Lung (tissue), 16 donors: ENCODE results near the gene C6orf163. TPM values are rescaled to one million over a fixed set of nuclear protein-coding genes. Genes with fewer than 3 reads are reported as not detected.
"Not testable (repeated sequence)": the region's sequence is repeated elsewhere in the genome, so short reads cannot be mapped to it uniquely, and the experiment has no call there.

Experiments used
- ATAC-seq: fragments of 200-7000 bp; cut with Tn5 transposase; one replicate; pipeline ENCODE4 v1.9.1; 2020; ENCODE audit warnings: moderate number of reproducible peaks; ENCODE audit not compliant: insufficient read depth, low FRiP score
- DNase-seq, 3 donors: peaks; one replicate each; pipeline ENCODE4 v3.0.0-alpha.2; 2013 to 2017
- H3K27ac ChIP-seq, 2 donors: one replicate each; pipeline ENCODE4 v1.5.1; 2013; ENCODE audit warnings: mild to moderate bottlenecking in 2 of 2, moderate library complexity in 2 of 2, control low read depth in 1 of 2, inconsistent platforms in 1 of 2, low read depth in 1 of 2, low read length in 1 of 2
- H3K27me3 ChIP-seq, 3 donors: one replicate each; pipeline ENCODE4 v1.5.1; 2013; ENCODE audit warnings: low read length in 2 of 3; ENCODE audit not compliant: control insufficient read depth in 3 of 3, insufficient read depth in 3 of 3
- H3K36me3 ChIP-seq, 4 donors: one replicate each; pipeline ENCODE4 v1.5.1; 2013; ENCODE audit warnings: low read length in 4 of 4, mild to moderate bottlenecking in 1 of 4, moderate library complexity in 1 of 4; ENCODE audit not compliant: control insufficient read depth in 4 of 4, insufficient read depth in 4 of 4
- H3K4me1 ChIP-seq, 5 donors: one replicate each; pipeline ENCODE4 v1.5.1; 2013; ENCODE audit warnings: low read length in 5 of 5, mild to moderate bottlenecking in 2 of 5, moderate library complexity in 1 of 5; ENCODE audit not compliant: control insufficient read depth in 5 of 5, insufficient read depth in 5 of 5
- H3K4me3 ChIP-seq: one replicate; pipeline ENCODE4 v1.5.1; 2013; ENCODE audit warnings: mild to moderate bottlenecking, control low read depth, moderate library complexity
- H3K9ac ChIP-seq, 2 donors: one replicate each; pipeline ENCODE4 v1.5.1; 2013; ENCODE audit warnings: low read length in 2 of 2, control low read depth in 1 of 2; ENCODE audit not compliant: insufficient read depth in 1 of 2
- H3K9me3 ChIP-seq, 4 donors: one replicate each; pipeline ENCODE4 v1.5.1; 2013; ENCODE audit warnings: low read length in 3 of 4, mild to moderate bottlenecking in 1 of 4, moderate library complexity in 1 of 4; ENCODE audit not compliant: control insufficient read depth in 4 of 4, insufficient read depth in 3 of 4
- WGBS, 2 donors: extraction: QIAGEN DNeasy Blood & Tissue Kit; methylation state at CpG; one replicate each; pipeline ENCODE4 v1.1.7; 2013; 5-methylcytosine and 5-hydroxymethylcytosine counted together
- long read RNA-seq, 5 donors: transcript quantifications; one replicate each; lab custom pipeline, GENCODE V29; 2026
- polyA plus RNA-seq, 2 donors: library from polyadenylated mRNA; stranded (reverse); fragments of 200-250 nt; gene quantifications; one replicate each; pipeline ENCODE4 v1.2.1, GENCODE V29; 2013
- total RNA-seq, 2 donors: library from RNA; depleted of rRNA in 1 of 2; stranded (reverse); fragments of >200 nt in 1 of 2; gene quantifications; one replicate each; pipeline ENCODE4 v1.2.1, GENCODE V29; 2014 to 2021
- TF ChIP-seq, protein P1 (sequence below): IDR thresholded peaks from 2 replicates; pipeline ENCODE4 v1.5.1; 2012; ENCODE audit warnings: mild to moderate bottlenecking; ENCODE audit errors: control extremely low read depth, extremely low read depth
- donor health status: control.
- donor health status: control.
- donor health status: Bipolar disorder and iron deficiency.
- donor health status: healthy.
- donor health status: DM: yes; HTN: yes; CAD: no.

C6orf163 gene
- total RNA-seq = 10 to 100 TPM in 1 of 2 donors, 1 to 10 TPM in 1; 2.4 to 11.5 TPM
- polyA plus RNA-seq = under 1 TPM; 0.21 to 0.87 TPM
- long read RNA-seq, donor 1 = 0 reads
- long read RNA-seq, donor 2, partial matches to known transcripts = 0 of 1 reads
- long read RNA-seq, donor 2, other reads (novel, unspliced or antisense) = 0 of 1 reads
- long read RNA-seq, donor 3, partial matches to known transcripts = 0 of 1 reads
- long read RNA-seq, donor 3, other reads (novel, unspliced or antisense) = 0 of 1 reads
- long read RNA-seq, donor 4 = 0 reads
- long read RNA-seq, donor 5 = 0 reads

DNA sequence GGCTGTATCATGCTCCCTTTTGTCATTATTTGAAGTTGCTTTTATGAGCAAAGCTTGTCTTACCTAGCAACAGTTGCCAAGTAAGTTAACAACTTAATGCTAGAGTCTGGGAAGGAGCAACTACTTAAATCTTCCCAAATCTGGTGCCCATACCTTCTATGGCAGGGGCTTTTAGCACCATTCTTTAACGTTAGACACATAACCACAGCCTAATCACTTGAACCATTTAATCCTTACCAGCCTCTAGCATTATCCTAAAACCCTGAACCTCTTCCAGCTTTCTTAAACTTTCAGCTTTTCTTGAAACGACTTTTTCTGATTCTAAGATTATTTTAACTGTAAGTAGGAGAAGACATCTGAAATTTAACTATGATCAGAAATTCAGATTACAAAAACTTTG, at the start of gene C6orf163:
C6orf163 (plus strand) TSS at position 83 of the 400 bp plus-strand sequence; CDS start at position 370, 287 bp downstream.
- peaks cover 0 to 5% (median 3%) of the 10 kb centered on the region in 5 donors for H3K4me1 ChIP-seq
- WGBS, 2 donors = 85 to 94% methylated on average over 2 of the region's 2 CpGs
- TF ChIP-seq, protein P1, sequence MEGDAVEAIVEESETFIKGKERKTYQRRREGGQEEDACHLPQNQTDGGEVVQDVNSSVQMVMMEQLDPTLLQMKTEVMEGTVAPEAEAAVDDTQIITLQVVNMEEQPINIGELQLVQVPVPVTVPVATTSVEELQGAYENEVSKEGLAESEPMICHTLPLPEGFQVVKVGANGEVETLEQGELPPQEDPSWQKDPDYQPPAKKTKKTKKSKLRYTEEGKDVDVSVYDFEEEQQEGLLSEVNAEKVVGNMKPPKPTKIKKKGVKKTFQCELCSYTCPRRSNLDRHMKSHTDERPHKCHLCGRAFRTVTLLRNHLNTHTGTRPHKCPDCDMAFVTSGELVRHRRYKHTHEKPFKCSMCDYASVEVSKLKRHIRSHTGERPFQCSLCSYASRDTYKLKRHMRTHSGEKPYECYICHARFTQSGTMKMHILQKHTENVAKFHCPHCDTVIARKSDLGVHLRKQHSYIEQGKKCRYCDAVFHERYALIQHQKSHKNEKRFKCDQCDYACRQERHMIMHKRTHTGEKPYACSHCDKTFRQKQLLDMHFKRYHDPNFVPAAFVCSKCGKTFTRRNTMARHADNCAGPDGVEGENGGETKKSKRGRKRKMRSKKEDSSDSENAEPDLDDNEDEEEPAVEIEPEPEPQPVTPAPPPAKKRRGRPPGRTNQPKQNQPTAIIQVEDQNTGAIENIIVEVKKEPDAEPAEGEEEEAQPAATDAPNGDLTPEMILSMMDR = no peak
- no peak within 1 kb of the TSS for H3K27ac ChIP-seq
- no peaks in the 10 kb centered on the region for H3K27me3 ChIP-seq
- DNase-seq = no peak
- no peaks in the 10 kb centered on the region for H3K9me3 ChIP-seq
- H3K36me3 ChIP-seq = peaks cover 0 to 6% (median 0%) of the 10 kb centered on the region in 4 donors
- no peak within 1 kb of the TSS for H3K9ac ChIP-seq
- H3K4me3 ChIP-seq = no peak within 1 kb of the TSS
- no peak for ATAC-seq

DNA sequence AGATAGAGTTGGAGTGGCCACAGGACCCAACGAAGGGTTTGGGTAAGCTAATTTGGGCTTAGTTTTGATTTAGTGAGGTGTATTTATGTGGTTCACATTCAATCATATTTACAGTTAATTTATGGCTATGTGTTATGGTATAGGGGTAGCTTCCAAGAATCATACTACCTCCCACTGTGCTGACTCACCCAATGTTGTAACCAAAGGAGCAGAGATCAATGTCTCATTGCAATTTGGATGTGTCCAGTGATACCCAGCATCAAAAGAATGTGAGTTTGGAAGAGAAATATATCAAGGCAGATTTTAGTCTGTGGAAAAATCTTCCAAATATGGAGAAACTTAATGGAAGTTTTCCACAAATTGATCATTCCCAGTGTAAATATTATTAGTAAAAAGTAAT, 47.5 kb upstream of the C6orf163 start:
- Histone ChIP-seq H3K9me3 (no peaks in the 10 kb centered on the region), H3K4me1 (no peaks in the 10 kb centered on the region), H3K4me3 (no peak overlapping the region), H3K27me3 (no peaks in the 10 kb centered on the region), H3K36me3 (no peaks in the 10 kb centered on the region), H3K27ac (no peak overlapping the region), H3K9ac (no peak overlapping the region)
- no peak for ATAC-seq
- WGBS, 2 donors = 53 to 57% methylated on average over 1 of the region's 1 CpG
- no peak for DNase-seq
- TF ChIP-seq, protein P1 = no peak

DNA sequence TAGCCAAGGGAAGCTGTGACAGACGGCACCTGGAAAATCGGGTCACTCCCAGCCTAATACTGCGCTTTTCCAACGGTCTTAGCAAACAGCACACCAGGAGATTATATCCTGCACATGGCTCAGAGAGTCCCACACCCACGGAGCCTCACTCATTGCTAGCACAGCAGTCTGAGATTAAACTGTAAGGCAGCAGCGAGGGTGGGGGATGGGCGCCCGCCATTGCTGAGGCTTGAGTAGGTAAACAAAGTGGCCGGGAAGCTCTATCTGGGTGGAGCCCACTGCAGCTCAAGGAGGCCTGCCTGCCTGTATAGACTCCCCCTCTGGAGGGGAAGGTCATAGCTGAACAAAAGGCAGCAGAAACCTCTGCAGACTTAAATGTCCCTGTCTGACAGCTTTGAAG, 43.3 kb upstream of the C6orf163 start:
- 83 to 87% methylated on average over 9 of the region's 9 CpGs for WGBS, 2 donors
- H3K9ac ChIP-seq, DNase-seq, H3K4me1 ChIP-seq, H3K9me3 ChIP-seq, H3K27me3 ChIP-seq, ATAC-seq, H3K4me3 ChIP-seq, H3K27ac ChIP-seq, H3K36me3 ChIP-seq: not testable (repeated sequence)

DNA sequence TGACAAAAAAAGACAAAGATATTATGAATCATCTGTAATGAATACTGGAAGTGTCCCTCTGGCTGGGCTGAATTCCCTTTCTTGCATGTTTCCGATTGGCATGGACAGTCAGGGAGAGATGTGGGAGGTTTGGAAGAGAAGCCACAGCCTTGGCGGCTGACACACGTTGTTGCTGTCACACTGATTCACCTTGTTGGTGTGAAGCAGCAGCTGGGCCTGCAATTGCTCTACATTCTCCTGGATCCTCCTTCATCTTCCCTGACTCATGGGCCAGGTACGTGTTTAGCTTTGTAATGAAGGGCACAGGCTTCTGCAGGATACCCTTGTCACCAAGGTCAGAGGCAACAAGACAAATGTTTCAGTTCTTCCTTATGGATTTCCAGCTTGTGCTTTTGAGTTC, 35.6 kb upstream of the C6orf163 start:
- no peaks in the 10 kb centered on the region for H3K36me3 ChIP-seq
- H3K27ac ChIP-seq = no peak overlapping the region
- H3K9me3 ChIP-seq = peaks cover 0 to 2% (median 0%) of the 10 kb centered on the region in 4 donors
- ATAC-seq (no peak), DNase-seq (no peak)
- TF ChIP-seq, protein P1 = no peak
- no peaks in the 10 kb centered on the region for H3K27me3 ChIP-seq
- H3K4me1 ChIP-seq = no peaks in the 10 kb centered on the region
- H3K4me3 ChIP-seq = no peak overlapping the region
- WGBS, 2 donors = 73 to 76% methylated on average over 4 of the region's 4 CpGs
- H3K9ac ChIP-seq = no peak overlapping the region
